ENCODE measurements around the gene PACRGL. TPM values are rescaled to one million over a fixed set of nuclear protein-coding genes. Genes with fewer than 3 reads are reported as not detected.

The PACRGL gene
- total RNA-seq (2014; rRNA removed; shearing (Covaris generic)): 19.1 and 25.0 TPM in 2 replicates

GRCh38 chr4:20700007-20700761 is at the start of gene PACRGL:
Gene PACRGL, plus strand, starts transcription at chr4:20700458. Its CDS starts 4,024 bp downstream, at chr4:20704482.
- DNase-seq (ENCODE audit: low read depth): peak; percentile 92

- DNase-seq (ENCODE audit: low read depth): peak; percentile 9
These were observed 47.9 kb upstream of the PACRGL start for GRCh38 chr4:20652226-20652885.

DNA sequence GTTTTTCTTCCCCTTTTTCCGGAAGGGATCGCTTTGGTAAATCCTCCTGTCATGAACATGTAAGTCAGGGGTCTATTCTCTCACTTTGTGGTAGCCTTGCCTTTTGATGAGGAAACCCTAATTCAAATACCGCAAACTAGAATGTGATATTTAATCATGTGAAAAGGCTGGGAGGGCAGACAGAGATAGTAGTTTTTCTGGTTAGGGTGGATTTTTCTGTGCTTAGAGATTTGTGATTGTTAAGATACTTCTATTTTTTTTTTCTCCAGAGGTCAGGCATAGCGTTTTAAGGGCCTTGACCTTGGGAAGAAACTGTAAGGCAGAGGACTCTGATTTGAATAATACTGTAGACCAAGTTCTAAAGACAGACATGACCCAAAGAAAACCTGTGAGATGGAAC is 41.8 kb upstream of the PACRGL start:
- DNase-seq (ENCODE audit: low read depth): no peak

GRCh38 chr4:20662851-20663250 is 37.4 kb upstream of the PACRGL start:
- DNase-seq (ENCODE audit: low read depth): peak; percentile 32

- no peak for DNase-seq (ENCODE audit: low read depth)
These were observed 34.0 kb upstream of the PACRGL start for GRCh38 chr4:20666012-20666860.

DNA sequence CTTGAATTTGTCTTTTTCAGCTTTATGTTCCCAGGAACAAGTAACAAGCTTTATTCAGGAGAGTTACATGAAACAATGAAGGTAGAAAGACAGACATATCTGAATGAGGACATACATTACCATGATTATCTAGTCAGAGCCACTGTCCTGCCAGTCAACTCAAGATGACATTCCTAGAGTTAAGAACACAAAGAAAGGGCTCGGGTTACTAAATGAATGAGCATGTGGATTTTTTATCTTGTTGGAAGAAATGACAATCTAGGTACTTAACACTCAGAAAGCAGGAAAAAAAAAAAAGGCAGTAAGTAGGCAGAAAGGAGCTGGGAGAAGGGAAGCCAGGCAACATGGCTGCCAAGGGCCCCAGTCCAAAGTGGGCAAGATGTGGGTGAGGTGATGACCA is 28.0 kb upstream of the PACRGL start:
- no peak for DNase-seq (ENCODE audit: low read depth)

DNA sequence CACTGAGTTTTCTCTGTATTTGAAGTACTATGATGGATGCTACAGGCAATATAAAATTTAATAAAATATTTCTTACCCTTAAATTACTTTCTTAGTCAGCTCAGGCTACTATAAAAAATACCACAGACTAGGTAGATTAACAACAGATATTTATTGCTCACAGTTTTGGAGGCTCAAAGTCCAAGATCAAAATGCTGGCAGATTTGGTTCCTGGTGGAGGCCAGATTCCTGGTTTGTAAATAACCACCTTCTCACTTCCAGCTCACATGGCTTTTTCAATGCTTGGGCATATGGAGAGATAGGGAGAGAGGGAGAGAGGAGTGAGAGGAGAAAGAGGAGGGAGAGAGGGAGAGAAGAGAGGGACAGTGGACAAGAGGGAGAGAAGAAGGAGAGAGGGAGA is 24.5 kb upstream of the PACRGL start:
- no peak for DNase-seq (ENCODE audit: low read depth)

DNA sequence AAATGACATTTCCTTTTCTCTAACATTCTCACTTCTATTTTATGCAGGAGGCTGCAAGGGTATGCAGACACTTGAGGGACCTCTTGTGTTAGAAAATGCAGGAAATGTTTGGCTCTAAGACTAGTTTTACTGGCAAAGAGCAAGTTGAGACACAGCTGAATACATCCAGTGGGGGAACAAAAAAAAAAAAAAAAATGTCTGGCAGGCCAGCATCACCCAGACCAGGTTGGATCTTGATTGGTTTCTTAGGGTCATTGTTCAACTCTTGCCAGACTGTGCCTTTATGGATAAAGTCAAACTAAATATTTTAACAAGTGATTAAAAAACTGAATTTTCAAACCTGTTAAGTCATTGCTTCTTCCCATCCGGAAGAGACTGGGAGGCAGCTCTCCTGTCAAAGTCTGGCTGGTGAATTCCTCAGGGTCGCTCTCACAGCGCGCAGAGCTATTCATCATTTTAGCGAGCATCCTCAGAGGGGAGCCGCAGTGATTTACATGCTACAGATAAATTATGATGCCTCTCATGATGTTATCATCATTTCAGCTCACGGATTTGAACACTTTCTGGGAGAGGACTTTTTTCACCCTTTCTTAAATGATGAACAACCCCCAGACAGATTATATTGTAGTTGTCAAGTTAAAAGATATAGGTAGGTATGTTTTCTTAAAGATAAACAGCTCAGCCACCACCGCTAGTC is 23.6 kb upstream of the PACRGL start:
- DNase-seq (ENCODE audit: low read depth): no peak

GRCh38 chr4:20678400-20678799 is 21.9 kb upstream of the PACRGL start:
- DNase-seq (ENCODE audit: low read depth): no peak

DNA sequence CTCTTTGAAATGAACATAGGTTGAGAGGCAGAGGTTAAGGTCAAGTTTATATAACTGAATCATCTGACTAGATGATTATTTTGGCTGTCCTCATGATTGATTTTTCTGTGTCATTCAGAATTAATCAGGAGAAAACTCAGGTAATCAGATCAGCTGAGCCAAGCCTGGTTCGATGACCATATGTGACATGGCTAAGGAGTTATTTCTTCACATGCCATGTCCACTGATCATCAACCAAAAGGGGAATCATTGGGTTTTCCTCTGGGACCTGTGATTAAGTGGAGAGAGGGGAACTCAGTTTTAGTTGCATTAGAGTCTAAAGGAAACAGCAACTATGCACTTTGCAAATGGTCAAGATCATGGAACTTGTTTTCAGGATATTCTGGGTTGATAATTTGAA is 20.3 kb upstream of the PACRGL start:
- no peak for DNase-seq (ENCODE audit: low read depth)

DNA sequence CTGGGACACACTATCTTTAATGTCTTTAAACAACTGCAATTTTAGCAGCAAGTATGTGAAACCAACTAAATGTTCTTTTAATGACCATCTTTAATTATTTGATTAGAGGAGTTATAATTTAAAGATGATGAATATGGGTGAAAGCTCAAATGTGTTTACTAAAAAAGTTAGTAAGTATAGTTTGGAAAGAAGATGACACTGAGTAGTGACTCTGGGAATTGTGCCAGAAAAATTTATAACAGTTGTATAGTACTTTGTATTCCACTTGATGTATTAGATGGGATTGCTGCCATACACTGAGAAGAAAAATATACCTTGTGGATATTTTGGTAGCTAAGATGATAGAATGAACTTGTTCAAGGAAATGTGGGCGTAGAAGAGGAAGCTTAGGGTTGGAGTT is 19.5 kb upstream of the PACRGL start:
- no peak for DNase-seq (ENCODE audit: low read depth)

DNA sequence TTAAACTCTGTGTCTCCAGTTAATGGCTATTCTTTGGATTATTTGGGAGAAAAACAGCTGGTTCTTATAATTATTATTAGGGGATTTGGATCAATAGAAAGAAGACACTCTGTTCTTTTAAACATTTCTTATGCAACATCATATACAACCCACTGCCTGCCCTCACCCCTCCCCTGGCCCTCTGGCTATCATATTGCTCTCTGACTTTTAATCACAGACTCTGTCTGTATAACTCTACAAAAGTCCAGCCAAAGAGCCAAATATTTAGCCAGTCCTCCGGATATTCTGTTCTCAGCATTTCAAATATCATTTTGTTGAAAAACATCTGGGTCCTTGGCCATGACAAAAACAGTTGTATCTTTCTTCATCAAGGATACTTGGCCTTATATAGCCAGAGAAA is 19.0 kb upstream of the PACRGL start:
- DNase-seq (ENCODE audit: low read depth): no peak

GRCh38 chr4:20682853-20683252 is 17.4 kb upstream of the PACRGL start:
- DNase-seq (ENCODE audit: low read depth): no peak

DNA sequence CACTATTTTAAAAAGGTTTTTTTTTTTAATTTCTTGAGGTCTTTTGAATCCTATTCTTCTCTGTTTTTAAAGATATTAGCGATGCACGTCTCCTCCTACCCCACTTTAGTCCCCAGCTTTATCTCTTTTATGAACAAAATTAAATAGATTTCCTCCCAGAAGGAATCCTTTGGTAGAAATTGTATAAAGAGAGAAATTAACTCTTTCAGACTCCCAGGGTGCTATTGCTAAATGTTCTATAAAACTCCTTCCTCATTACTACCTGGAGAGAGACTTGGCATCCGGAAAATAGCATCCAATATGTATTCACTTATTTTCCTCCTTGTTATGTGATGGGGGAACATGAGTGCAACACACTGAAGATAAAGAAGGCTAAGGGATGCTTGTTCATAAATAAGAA is 16.5 kb upstream of the PACRGL start:
- DNase-seq (ENCODE audit: low read depth): no peak

DNA sequence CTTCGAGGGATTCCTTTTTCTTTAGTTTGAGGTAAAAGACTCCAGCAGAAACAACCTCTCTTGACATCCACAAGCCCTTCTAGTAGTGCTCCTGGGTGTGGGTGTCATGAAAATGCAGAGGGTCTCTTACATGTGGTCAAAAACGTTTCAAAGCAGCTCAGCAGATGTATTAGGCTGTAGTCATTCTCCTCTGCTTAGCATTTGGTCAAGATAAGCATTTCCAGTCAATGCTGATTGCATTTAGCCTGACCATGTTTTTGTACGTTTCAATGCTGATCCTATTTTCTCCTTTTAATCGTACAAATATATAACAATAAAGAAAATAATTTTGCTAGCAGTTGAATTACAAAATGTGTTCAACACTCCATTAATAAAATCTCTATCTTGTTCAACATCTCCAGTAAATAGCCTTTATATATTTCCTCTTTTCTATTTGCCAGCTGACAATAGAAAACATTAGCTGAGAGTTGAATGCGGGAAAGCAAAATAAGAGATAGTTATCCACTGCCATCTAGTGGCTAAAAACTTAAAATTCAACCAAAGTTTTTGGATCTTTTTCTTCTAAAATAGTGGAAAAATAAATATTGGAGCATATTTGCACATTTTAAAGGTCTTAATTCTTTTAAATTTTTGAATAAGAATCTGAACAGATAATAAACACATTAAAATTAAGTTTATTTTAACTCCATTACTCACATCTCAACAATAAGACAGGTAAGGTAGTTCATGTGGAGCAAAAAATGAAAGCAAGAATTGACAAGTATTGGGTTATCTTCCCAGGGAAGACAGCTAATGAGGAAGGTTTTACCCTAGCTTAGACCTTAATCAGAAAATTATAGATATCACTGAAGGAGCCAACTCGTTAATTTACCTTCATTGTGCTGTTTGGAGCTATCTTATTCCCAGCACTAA is 15.2 kb upstream of the PACRGL start:
- DNase-seq (ENCODE audit: low read depth): peak; percentile 23

DNA sequence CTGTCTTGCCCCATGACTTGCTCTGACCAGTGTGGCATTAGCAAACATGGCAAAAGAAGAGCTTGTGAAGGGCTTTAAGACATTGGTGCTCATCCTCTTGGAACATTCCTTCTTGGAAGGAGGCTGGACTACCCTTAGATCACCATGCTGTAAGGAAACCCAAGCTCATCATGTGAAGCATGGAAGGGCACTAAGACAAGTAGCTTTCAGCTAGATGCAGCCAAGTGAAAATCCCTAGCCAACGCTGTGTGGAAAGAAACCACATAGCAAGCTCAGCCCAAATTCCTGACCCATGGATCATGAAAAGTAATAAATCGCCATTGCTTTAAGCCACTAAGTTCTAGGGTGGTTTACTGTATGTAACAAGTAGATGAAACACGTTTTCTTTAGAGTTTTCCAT is 12.4 kb upstream of the PACRGL start:
- DNase-seq (ENCODE audit: low read depth): peak; percentile 58

DNA sequence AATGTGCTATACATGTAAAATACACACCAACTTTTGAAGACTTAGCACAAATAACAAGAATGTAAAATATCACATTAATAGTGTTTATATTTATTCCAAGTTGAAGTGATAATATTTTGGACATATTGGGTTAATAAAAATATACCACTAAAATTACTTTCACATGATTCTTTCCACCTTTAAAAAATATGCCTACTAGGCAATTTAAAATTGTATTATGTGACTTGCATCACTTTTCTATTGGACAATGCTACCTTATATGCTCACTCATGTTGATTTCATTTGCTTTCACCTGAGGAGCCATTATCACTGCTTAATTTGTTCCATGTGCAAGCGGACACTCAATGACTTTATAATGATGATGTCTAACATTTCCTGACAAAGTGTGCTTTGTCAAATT is 3.4 kb upstream of the PACRGL start:
- no peak for DNase-seq (ENCODE audit: low read depth)

- DNase-seq (ENCODE audit: low read depth): no peak
These were observed 1.9 kb upstream of the PACRGL start for GRCh38 chr4:20698382-20698781.

- DNase-seq (ENCODE audit: low read depth): no peak
These were observed 1.4 kb upstream of the PACRGL start for GRCh38 chr4:20698820-20699219.

GRCh38 chr4:20711335-20711734 is 11.1 kb downstream of the PACRGL start:
- DNase-seq (ENCODE audit: low read depth): no peak

- no peak for DNase-seq (ENCODE audit: low read depth)
These were observed 22.8 kb downstream of the PACRGL start for GRCh38 chr4:20723019-20723418.
